IPS-15b (cell line): ENCODE measurements around the gene GABRR2.

Experiments used
- H3K27me3 ChIP-seq: one replicate; pipeline ENCODE4 v1.6.1; 2013; ENCODE audit warnings: low read length; ENCODE audit not compliant: control insufficient read depth, insufficient read depth
- H3K36me3 ChIP-seq: one replicate; pipeline ENCODE4 v1.6.1; 2013; ENCODE audit warnings: low read length; ENCODE audit not compliant: control insufficient read depth, insufficient read depth
- H3K4me1 ChIP-seq: one replicate; pipeline ENCODE4 v1.6.1; 2013; ENCODE audit warnings: mild to moderate bottlenecking, low read length; ENCODE audit not compliant: control insufficient read depth, insufficient read depth
- H3K4me3 ChIP-seq: one replicate; pipeline ENCODE4 v1.5.1; 2013; ENCODE audit warnings: low read depth, low read length
- H3K9ac ChIP-seq: one replicate; pipeline ENCODE4 v1.6.1; 2013; ENCODE audit warnings: low read depth, mild to moderate bottlenecking, low read length
- H3K9me3 ChIP-seq: one replicate; pipeline ENCODE4 v1.6.1; 2013; ENCODE audit warnings: mild to moderate bottlenecking, low read length; ENCODE audit not compliant: control insufficient read depth, insufficient read depth

Gene GABRR2

GRCh38 chr6:89351671-89352277 is 36.7 kb upstream of the GABRR2 start:
- Histone ChIP-seq H3K27me3 (peaks cover 32% of the 10 kb centered on the region), H3K36me3 (no peaks in the 10 kb centered on the region), H3K9me3 (no peaks in the 10 kb centered on the region), H3K4me3 (peak overlapping the region; percentile 68), H3K4me1 (no peaks in the 10 kb centered on the region), H3K9ac (peak overlapping the region; percentile 73)

- no peaks in the 10 kb centered on the region for H3K4me1 ChIP-seq
- peaks cover 29% of the 10 kb centered on the region for H3K27me3 ChIP-seq
- H3K9ac ChIP-seq, result no peak overlapping the region
- H3K9me3 ChIP-seq, result no peaks in the 10 kb centered on the region
- H3K4me3 ChIP-seq, result no peak overlapping the region
- no peaks in the 10 kb centered on the region for H3K36me3 ChIP-seq
These were observed 35.3 kb upstream of the GABRR2 start for GRCh38 chr6:89350281-89350966.

- Histone ChIP-seq H3K36me3 (no peaks in the 10 kb centered on the region), H3K4me3 (no peak overlapping the region), H3K4me1 (no peaks in the 10 kb centered on the region)
These were observed 33.3 kb upstream of the GABRR2 start for GRCh38 chr6:89348372-89348771.

GRCh38 chr6:89347825-89348224 is 32.7 kb upstream of the GABRR2 start:
- peaks cover 18% of the 10 kb centered on the region for H3K27me3 ChIP-seq
- no peak overlapping the region for H3K9ac ChIP-seq
- H3K36me3 ChIP-seq, result no peaks in the 10 kb centered on the region
- no peaks in the 10 kb centered on the region for H3K9me3 ChIP-seq
- H3K4me1 ChIP-seq, result no peaks in the 10 kb centered on the region
- no peak overlapping the region for H3K4me3 ChIP-seq

More at GRCh38 chr6:89348372-89348771, 33.3 kb upstream of the GABRR2 start:
- H3K9me3 ChIP-seq, result no peaks in the 10 kb centered on the region
- H3K9ac ChIP-seq, result no peak overlapping the region
- H3K27me3 ChIP-seq, result peaks cover 22% of the 10 kb centered on the region

- no peak overlapping the region for H3K4me3 ChIP-seq
- H3K9me3 ChIP-seq, result no peaks in the 10 kb centered on the region
- H3K4me1 ChIP-seq, result no peaks in the 10 kb centered on the region
- no peaks in the 10 kb centered on the region for H3K36me3 ChIP-seq
- no peak overlapping the region for H3K9ac ChIP-seq
- peaks cover 10% of the 10 kb centered on the region for H3K27me3 ChIP-seq
These were observed 31.3 kb upstream of the GABRR2 start for GRCh38 chr6:89346433-89346832.

GRCh38 chr6:89339565-89339964 is 24.5 kb upstream of the GABRR2 start:
- Histone ChIP-seq H3K27me3 (no peaks in the 10 kb centered on the region), H3K9ac (no peak overlapping the region), H3K4me1 (no peaks in the 10 kb centered on the region), H3K36me3 (no peaks in the 10 kb centered on the region), H3K9me3 (no peaks in the 10 kb centered on the region), H3K4me3 (no peak overlapping the region)

- Histone ChIP-seq H3K4me3 (no peak overlapping the region), H3K9me3 (no peaks in the 10 kb centered on the region), H3K27me3 (no peaks in the 10 kb centered on the region), H3K9ac (no peak overlapping the region), H3K4me1 (no peaks in the 10 kb centered on the region), H3K36me3 (no peaks in the 10 kb centered on the region)
These were observed 20.1 kb upstream of the GABRR2 start for GRCh38 chr6:89335164-89335563.

- no peaks in the 10 kb centered on the region for H3K27me3 ChIP-seq
- no peak overlapping the region for H3K4me3 ChIP-seq
- no peaks in the 10 kb centered on the region for H3K36me3 ChIP-seq
- no peaks in the 10 kb centered on the region for H3K9me3 ChIP-seq
- H3K9ac ChIP-seq, result no peak overlapping the region
- no peaks in the 10 kb centered on the region for H3K4me1 ChIP-seq
These were observed 15.8 kb upstream of the GABRR2 start for GRCh38 chr6:89330910-89331309.

- no peak overlapping the region for H3K9ac ChIP-seq
- H3K36me3 ChIP-seq, result no peaks in the 10 kb centered on the region
- H3K27me3 ChIP-seq, result no peaks in the 10 kb centered on the region
- H3K4me1 ChIP-seq, result no peaks in the 10 kb centered on the region
- no peaks in the 10 kb centered on the region for H3K9me3 ChIP-seq
- H3K4me3 ChIP-seq, result no peak overlapping the region
These were observed 13.9 kb upstream of the GABRR2 start for GRCh38 chr6:89328976-89329375.

GRCh38 chr6:89324304-89324703 is 9.2 kb upstream of the GABRR2 start:
- H3K4me1 ChIP-seq, result no peaks in the 10 kb centered on the region
- H3K9ac ChIP-seq, result no peak overlapping the region
- no peaks in the 10 kb centered on the region for H3K36me3 ChIP-seq

GRCh38 chr6:89323511-89323971 is 8.4 kb upstream of the GABRR2 start:
- Histone ChIP-seq H3K9ac (no peak overlapping the region), H3K36me3 (no peaks in the 10 kb centered on the region), H3K4me1 (no peaks in the 10 kb centered on the region), H3K4me3 (no peak overlapping the region), H3K27me3 (no peaks in the 10 kb centered on the region), H3K9me3 (peaks cover 3% of the 10 kb centered on the region)

More at GRCh38 chr6:89324304-89324703, 9.2 kb upstream of the GABRR2 start:
- Histone ChIP-seq H3K27me3 (no peaks in the 10 kb centered on the region), H3K9me3 (peaks cover 3% of the 10 kb centered on the region), H3K4me3 (no peak overlapping the region)
